Fibroblast of lung (primary cell): ENCODE data around the gene TENM4.

Experiments
- CTCF ChIP-seq, 2 donors: IDR thresholded peaks in 1 of 2; conservative IDR thresholded peaks in 1 of 2; 1 replicate in 1 of 2; 2 replicates in 1 of 2; pipeline ENCODE4 v1.5.1; 2011 to 2012; ENCODE audit warnings: low read length in 2 of 2, control low read depth in 1 of 2, inconsistent platforms in 1 of 2, low read depth in 1 of 2, mild to moderate bottlenecking in 1 of 2
- EZH2 ChIP-seq: IDR thresholded peaks from 2 replicates; pipeline ENCODE4 v1.5.1; 2012; ENCODE audit warnings: low read length, control low read depth, mild to moderate bottlenecking; ENCODE audit errors: missing control alignments

- TF ChIP-seq CTCF (conservative IDR thresholded peaks at IDR 0.05 in 1 of 2, IDR thresholded peaks at IDR 0.05 in 1 of 2; ENCODE audit: low read depth in 1 of 2, low read length in 2 of 2) (no peak), EZH2 (no peak)
Observed at GRCh38 chr11:79040348-79040747, 400.5 kb downstream of the TENM4 start.
